Activated CD4-positive, alpha-beta T cell treated with anti-CD3 and anti-CD28 coated beads, Interleukin-2, amount 50 U/mL, for 16 hours (primary cell): Measurements from ENCODE around the gene BMP6.

ENCODE experiments used
- DNase-seq: peaks from one replicate; pipeline ENCODE4 v3.0.0-alpha.2; 2020

BMP6 gene

DNA sequence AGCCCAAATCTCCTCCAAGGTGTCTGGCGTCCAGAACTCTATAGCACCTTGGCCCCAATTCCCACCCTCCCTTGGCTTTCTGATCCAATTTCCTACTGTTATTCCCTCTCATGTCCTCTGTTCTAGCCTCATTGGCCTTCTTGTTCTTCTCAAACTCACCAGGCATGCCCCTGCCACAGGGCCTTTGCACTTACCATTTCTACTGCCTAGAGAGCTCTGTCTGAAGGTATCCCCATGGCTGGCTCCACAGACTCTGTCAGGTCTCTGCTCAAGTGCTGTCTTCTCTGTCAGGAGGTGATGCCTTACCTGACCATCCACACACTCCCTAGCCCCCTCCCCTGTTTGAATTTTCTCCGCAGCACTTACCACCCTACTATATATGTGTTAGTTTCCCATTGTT, 5.6 kb upstream of the BMP6 start:
- DNase-seq, result no peak

GRCh38 chr6:7721649-7722048, 4.2 kb upstream of the BMP6 start:
- no peak for DNase-seq

DNA sequence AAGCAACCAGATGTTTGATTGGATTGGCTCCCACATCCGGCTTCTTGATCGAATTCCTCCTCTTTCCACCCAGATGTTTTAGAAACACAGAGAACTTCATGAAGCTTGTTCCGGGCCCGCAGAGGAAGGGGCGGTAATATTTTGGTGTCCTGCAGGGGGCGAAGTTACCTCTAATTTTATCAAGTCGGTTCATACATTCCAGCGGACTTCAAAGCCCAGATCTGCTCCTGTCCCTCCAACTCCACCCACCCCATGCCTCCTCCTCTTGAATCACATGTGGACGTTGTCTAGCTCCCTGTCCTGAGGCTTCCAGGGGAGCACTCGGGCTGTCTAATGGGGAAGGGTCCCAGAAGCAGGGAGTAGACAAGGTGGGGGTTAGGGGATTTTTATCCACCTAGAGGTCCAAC, 2.9 kb upstream of the BMP6 start:
- peak; percentile 67 for DNase-seq

- no peak for DNase-seq
These were observed 2.3 kb upstream of the BMP6 start for GRCh38 chr6:7723554-7723953.

- no peak for DNase-seq
These were observed 487 bp upstream of the BMP6 start for GRCh38 chr6:7725412-7725811.

DNA sequence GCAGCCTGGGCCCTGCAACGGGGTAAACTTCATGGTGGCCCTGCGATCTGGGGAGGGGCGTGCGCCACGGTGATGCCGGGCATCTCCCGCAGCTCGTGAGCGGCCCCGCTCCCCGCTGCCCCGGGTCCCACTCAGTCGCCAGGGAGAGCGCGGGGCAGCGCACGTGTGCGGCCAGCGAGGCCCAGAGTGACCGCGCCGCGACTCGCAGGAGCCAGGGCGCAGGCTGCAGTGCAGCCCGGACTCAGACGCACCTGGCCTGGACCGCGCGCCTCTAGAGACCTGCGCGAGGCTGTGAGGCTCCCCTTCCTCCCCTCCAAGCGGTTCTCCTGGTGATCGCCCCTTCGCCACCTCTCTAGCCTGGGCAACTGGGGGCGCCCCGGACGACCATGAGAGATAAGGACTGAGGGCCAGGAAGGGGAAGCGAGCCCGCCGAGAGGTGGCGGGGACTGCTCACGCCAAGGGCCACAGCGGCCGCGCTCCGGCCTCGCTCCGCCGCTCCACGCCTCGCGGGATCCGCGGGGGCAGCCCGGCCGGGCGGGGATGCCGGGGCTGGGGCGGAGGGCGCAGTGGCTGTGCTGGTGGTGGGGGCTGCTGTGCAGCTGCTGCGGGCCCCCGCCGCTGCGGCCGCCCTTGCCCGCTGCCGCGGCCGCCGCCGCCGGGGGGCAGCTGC, 652 bp downstream of the BMP6 start:
- DNase-seq, result no peak

GRCh38 chr6:7727086-7727945, 1.4 kb downstream of the BMP6 start:
- no peak for DNase-seq

GRCh38 chr6:7727946-7728854, 2.3 kb downstream of the BMP6 start:
- DNase-seq, result no peak

DNA sequence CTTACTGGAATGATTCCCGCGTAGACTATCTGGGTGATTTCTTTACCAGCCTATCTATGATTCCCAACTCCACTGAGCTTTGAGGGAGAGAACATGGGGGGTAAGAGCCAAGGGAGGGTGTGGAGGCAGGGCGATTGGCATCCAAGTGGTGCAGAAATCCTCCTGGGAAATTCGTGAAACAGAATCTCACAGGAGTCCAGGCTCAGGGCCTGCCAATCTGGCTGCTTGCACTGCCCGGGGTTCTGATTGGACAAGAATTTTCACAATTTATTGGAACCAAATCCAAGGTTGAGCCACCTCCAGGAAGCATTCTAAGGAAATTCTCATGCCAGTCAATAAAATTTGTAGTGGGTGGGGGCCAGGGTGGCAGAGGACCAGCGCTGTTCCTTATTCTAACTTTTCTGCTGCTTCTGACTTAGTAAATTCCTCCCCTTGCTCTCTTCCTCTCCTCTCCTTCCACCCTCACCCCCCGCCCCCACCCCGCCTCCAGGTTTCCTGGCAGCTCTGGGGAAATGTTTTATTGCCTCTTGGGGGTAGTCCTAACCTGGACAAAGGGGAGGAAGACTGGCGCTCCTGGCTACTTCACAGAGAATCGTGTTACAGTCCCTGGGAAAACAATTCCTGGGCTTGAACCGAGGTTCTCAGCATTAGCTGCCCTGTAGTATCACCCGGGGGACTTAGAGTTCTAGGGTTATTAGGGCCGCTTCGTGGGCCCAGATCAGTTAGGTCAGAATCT, 3.1 kb downstream of the BMP6 start:
- DNase-seq, result no peak

DNA sequence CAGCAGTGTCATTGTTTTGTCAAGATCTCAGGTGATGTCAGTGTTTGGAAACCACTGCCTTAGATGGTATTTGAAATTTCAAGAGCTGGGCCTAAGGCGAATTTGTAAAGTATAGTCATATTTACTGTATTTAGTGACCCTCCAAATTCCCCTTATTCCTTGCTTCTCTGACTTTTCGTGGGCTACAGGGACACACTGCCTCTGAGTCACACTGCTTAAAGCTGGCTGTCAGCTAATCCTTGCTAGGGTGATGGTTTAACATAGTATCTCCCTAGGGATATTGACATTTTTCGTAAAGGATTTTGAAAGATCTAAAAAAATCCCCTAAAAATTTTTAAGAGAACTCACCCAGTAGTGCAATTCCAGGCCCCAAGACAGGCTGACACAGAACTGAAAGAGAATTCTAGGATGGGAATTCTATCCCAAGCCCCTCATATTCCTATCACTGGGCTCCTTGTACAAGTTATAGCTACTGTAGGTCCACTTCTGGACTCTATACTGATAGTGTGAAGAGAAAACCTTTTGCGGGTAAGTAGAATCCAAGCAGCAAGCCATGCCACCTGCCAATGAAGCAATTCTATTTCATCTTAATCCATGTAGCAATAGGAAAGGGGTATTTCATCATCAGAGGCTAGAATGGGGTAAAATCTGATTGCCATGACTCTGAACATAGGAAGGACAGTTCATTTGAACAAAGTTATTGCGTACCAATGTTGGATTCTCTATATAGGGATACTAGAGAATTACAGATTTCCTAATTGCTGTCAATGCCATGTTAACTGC, 4.3 kb downstream of the BMP6 start:
- DNase-seq, result no peak

DNA sequence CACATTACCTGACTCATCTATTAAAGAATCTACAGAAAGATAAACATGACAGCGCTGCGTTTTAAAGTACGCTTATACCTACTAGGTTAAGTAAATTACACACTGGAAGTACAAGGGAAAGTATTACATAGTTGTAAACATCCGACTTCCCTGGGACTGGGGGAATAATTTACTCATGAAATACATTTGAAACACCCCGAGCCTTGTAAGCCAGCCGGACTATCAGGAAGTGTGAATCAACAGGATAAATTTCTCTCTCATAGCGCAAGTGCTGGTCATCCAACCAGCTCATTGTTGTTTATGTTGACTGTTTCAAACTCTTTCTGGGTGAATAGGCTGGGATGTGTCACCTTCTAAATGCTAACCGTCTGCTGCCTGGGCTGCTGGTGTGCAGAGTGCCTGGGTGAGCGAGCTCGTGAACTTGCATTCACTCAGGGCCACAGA, 4.9 kb downstream of the BMP6 start:
- no peak for DNase-seq

- DNase-seq, result no peak
These were observed 5.4 kb downstream of the BMP6 start for GRCh38 chr6:7731294-7731693.

GRCh38 chr6:7732228-7732627, 6.3 kb downstream of the BMP6 start:
- no peak for DNase-seq

- no peak for DNase-seq
These were observed 8.9 kb downstream of the BMP6 start for GRCh38 chr6:7734707-7735383.

- DNase-seq, result no peak
These were observed 11.2 kb downstream of the BMP6 start for GRCh38 chr6:7737106-7737505.

DNA sequence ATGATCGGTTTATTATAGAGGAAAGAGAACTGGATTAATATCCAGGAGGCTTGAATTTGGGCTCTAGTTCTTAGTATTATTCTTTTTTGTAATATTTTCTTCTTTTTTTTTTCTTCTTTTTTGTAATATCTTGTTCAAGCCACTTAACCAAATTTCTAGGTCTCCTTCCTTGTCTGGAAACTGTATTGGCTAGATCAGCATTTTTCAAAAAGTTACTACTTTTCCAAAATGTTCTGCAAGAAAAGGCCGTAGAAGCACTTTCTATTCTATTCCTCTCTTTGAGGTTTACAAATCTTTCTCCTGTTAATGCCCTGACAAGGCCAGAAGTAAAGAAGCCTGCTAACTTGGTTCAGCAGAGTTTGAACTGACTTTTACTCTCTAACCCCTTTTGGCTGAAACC, 12.0 kb downstream of the BMP6 start:
- no peak for DNase-seq

GRCh38 chr6:7742223-7742785, 16.4 kb downstream of the BMP6 start:
- no peak for DNase-seq

- no peak for DNase-seq
These were observed 20.0 kb downstream of the BMP6 start for GRCh38 chr6:7745942-7746341.

- no peak for DNase-seq
These were observed 21.1 kb downstream of the BMP6 start for GRCh38 chr6:7747016-7747415.

- no peak for DNase-seq
These were observed 21.5 kb downstream of the BMP6 start for GRCh38 chr6:7747433-7747832.
